ENCODE results near the gene PGA3.
A peak's percentile ranks its signal among the peaks of the same experiment; 100 is the strongest.

PGA3 gene

GRCh38 chr11:61160487-61161189, 42.7 kb upstream of the PGA3 start:
- TF ChIP-seq CTCF (IDR thresholded peaks at IDR 0.05), result no peak
- TF ChIP-seq ZFX (IDR thresholded peaks at IDR 0.05; ENCODE audit: borderline replicate concordance), result no peak
- peak overlapping the region; percentile 94 for H3K27ac ChIP-seq

GRCh38 chr11:61161190-61162091, 41.9 kb upstream of the PGA3 start, which contains the start of gene VPS37C:
VPS37C (minus strand) TSS chr11:61161426; CDS start chr11:61138829, 22,597 bp downstream.
- H3K27ac ChIP-seq, result peak within 1 kb of the TSS; percentile 94
- no peak for TF ChIP-seq ZFX (IDR thresholded peaks at IDR 0.05; ENCODE audit: borderline replicate concordance)
- TF ChIP-seq CTCF (IDR thresholded peaks at IDR 0.05), result peak; percentile 26

- no peak for TF ChIP-seq ZFX (IDR thresholded peaks at IDR 0.05; ENCODE audit: borderline replicate concordance)
- TF ChIP-seq CTCF (IDR thresholded peaks at IDR 0.05), result no peak
- H3K27ac ChIP-seq, result peak overlapping the region; percentile 94
Measured at GRCh38 chr11:61162092-61162941, 41.0 kb upstream of the PGA3 start.

- TF ChIP-seq CTCF (IDR thresholded peaks at IDR 0.05) (no peak), ZFX (IDR thresholded peaks at IDR 0.05; ENCODE audit: borderline replicate concordance) (no peak)
- peak overlapping the region; percentile 94; the same call in 1 of the 2 replicates for H3K27ac ChIP-seq
Measured at GRCh38 chr11:61163021-61163420, 40.3 kb upstream of the PGA3 start.

- TF ChIP-seq ZFX (IDR thresholded peaks at IDR 0.05; ENCODE audit: borderline replicate concordance), result no peak
- TF ChIP-seq CTCF (IDR thresholded peaks at IDR 0.05), result no peak
Measured at GRCh38 chr11:61163714-61164605, 39.4 kb upstream of the PGA3 start.

More at GRCh38 chr11:61163714-61164605, 39.4 kb upstream of the PGA3 start:
- no peak overlapping the region for H3K27ac ChIP-seq
